Peyer's patch (tissue), 4 donors: ENCODE measurements around the gene MERTK.

ENCODE experiments used
- CTCF ChIP-seq, 6 experiments: fragments of 450-650 bp in 4 of 6; fragments of 200-600 bp in 2 of 6; sonication (generic) in 1 of 6; IDR thresholded peaks; one replicate each; pipeline ENCODE4 v1.5.1; 2017 to 2019; ENCODE audit warnings: antibody characterized with exemption in 6 of 6, mild to moderate bottlenecking in 3 of 6, moderate library complexity in 1 of 6
- POLR2A ChIP-seq, 2 donors: fragments of 450-650 bp; IDR thresholded peaks; one replicate each; pipeline ENCODE4 v1.5.1; 2017; ENCODE audit warnings: antibody characterized with exemption in 2 of 2, mild to moderate bottlenecking in 2 of 2, moderate library complexity in 2 of 2

- TF ChIP-seq CTCF (IDR thresholded peaks at IDR 0.05) (no peak), POLR2A (IDR thresholded peaks at IDR 0.05) (no peak)
Measured at GRCh38 chr2:112006076-112006410, 107.6 kb downstream of the MERTK start.
